Activated T-helper 1 cell treated with anti-CD3 and anti-CD28 coated beads, Interleukin-2, amount 50 U/mL, for 16 hours (primary cell): ENCODE measurements around the gene FGD3.
"Not testable (repeated sequence)": the region's sequence is repeated elsewhere in the genome, so short reads cannot be mapped to it uniquely, and the experiment has no call there.

Experiments used
- DNase-seq, 2 donors: peaks; one replicate each; pipeline ENCODE4 v3.0.0-alpha.2; 2020; ENCODE audit warnings: low read depth in 1 of 2, low spot score in 1 of 2

Gene FGD3

DNA sequence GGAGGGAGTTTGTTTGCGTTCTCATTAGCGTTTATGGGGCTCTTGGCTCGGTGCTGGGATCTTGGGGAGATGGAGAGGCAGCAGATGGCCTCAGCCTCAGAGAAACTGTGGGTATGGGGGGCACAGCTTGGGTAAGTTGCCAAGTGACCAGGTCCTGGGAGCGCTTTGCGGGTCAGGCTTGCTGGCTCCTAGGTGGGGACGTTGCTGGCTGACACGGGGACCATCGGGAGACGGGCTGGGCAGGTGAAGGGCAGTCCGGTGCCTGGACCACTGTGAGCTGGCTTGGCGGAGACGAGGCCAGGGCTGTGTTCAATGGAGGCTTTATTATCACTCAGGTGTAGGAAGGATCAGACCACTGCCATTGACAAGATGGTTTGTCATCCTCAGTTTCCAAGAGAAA, 30.0 kb downstream of the FGD3 start:
- no peak for DNase-seq

DNA sequence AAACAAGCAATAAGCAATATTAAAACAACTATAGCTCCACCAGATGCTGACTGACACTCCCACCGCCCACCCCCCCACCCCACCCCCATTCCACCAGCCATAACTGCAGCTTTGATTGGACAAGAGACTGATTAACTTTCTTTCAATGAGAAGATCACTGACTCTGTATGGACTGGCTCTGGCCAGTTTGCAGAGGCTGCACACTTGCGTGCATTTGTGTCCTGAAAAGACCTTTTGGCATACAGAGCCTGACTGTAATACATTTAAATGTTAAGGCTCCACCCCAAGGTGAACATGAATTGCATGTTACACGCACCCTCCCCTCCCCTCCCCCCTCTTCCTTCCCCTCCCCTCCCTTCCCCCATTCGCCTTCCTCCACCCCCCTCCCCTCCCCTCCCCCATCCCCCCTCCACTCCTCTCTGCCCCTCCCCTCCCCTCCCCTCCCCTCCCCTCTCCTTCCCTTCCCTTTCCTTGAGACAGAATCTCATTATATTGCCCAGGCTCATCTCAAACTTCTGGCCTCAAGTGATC, 31.1 kb downstream of the FGD3 start:
- no peak for DNase-seq

DNA sequence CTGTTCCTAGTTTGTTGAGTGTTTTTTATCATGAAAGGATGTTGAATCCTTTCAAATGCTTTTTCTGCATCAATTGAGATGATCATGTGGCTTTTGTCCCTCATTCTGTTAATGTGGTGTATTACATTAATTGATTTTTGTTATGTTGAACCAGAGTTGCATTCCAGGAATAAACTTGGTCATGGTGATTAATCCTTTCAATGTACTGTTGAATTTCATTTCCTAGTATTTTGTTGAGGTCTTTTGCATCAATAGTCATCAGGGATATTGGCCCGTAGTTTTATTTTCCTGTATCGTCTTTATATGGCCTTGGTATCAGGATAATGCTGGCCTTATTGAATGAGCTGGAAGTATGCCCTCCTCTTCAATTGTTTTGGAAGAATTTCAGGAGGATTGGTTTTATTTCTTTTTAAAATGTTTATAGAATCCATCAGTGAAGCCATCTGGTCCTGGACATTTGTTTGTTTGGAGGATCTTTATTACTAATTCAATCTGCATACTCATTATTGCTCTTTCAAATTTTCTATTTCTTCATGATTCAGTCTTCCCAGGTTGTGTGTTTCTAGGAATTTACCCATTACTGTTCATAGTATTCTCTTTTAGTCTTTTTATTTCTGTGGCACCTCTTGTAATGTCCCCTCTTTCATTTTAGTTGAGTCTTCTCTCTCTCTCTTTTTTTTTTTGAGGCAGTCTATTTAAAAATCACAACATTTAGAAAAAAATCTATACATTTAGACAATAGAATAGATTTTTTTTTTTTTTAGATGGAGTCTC, 32.1 kb downstream of the FGD3 start:
- DNase-seq = no peak

DNA sequence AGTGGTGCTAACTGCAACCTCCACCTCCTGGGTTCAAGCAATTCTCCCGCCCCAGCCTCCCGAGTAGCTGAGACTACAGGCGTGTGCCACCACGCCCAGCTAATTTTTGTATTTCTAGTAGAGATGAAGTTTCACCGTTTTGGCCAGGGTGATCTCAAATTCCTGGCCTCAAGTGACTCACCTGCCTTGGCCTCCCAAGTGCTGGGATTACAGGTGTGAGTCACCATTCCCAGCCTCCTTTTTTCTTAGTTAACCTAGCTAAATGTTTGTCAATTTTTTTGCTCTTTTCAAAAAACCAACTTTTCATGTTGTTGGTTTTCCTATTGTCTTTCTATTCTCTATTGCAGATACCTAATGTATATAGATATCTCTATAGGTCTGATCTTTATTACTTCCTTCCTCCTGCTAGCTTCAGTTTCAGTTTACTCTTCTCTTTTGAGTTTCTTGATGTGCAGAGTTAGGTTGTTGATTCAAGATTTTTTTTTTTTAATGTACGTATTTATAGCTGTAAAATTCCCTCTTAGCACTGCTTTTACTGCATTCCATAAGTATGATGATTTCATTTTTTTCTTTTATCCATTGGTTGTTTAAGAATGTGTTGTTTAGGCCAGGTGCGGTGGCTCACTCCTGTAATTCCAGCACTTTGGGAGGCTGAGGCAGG, 32.9 kb downstream of the FGD3 start:
- no peak for DNase-seq

DNA sequence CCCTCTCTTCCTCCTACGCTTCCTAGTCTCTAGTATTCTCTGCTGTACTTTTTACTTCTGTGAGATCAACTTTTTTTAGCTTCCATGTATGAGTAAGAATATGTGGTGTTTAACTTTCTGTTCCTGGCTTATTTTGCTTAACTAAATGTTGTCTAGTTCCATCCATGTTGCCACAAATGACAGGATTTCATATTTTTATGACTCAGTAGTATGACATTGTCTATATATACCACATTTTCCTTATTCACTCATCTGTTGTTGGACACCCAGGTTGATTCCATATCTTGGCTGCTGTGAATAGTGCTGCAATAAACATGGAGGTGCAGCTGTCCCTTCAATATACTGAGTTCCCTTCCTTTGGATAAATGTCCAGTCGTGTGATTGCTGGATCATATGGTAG, 34.8 kb downstream of the FGD3 start:
- DNase-seq = no peak

DNA sequence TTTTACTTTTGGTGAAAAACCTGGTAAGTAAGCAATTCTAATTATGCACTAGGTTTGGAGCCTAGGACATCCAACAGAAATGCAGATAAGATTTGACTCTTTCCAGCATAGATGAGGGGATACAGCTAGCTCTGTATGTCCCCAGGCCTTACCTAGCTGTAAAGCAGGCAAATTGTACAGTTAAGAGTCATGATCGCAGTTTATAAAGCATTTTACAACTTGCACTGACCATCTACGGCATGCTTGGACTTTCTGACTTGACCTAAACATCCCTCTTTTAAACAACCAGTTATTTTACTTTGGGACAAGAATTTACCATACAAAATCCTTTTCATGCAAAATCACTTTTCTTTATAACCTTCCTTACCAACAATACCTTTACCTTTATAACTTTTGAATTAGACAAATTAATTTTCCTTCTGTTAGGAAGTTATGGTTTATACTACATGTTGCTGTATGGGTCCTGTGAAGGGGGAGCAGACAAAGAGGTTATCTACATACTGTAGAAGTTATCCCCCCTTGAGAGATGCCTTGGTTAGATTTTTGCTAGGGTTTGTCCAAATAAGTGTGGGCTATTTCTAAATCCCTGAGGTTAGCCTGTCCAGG, 36.8 kb downstream of the FGD3 start:
- DNase-seq = no peak

DNA sequence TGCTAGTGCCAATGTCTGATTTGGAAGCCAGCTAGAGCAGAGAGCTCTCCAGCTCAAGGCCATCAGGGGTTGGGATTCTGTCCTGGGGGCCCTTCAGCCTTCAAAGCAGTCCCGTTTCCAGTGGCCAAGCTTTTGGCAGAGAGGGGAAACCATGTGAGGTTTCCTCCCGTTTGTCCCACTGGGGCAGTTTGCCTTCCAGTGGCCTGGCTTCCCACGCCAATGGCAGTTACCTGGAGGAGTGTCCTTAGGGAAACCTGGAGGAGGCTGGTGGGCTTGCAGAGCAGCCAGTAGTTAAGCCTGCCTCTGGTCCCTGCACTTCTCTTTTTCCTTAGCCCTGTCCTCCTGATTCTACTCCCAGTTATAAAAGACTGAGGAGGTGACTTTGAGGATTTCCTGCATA, 37.7 kb downstream of the FGD3 start:
- no peak for DNase-seq

DNA sequence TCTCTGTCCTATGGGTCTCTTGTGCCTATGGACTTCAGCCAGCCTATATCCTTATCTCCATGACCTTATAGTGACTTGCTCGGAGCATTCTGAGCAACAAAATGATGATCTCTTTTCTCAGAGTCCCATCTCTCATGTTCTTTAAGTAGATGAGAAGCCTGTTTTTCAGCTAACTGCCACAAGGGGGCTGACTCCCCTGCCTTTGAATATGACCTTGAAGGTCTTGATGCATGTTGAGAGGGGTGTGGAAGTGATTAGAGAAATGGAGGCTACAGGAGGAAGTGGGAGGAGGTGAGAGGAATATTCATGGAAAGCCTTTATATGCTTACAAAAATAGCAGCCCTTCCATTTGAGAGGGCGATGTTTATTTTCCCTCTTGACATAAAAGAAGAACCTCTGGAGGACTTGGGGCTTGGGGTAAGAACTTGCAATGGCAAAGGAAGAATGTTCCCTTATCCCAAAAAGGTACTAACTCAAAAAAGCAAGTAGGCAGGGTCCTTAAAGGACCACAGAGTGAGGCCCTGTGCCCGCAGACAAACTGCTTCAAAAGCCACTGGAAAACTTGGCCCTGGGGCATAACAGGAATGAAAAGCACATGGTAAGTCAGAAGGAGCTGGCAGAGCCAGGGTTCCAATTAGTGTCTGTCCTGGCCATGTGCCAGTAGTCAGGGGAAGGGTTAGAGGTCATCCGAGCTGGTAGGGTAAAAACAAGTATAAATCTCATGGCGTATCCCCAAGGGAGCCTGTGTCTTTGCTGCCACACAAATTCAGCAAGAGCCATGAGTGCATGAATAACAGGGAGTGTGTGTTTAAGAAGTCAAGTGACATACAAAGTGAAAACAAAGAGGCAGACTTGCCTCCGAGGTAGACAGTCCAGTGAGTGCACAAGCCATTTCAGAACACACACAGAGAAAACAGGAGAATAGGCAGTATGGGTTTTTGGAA, 39.1 kb downstream of the FGD3 start:
- DNase-seq = no peak

DNA sequence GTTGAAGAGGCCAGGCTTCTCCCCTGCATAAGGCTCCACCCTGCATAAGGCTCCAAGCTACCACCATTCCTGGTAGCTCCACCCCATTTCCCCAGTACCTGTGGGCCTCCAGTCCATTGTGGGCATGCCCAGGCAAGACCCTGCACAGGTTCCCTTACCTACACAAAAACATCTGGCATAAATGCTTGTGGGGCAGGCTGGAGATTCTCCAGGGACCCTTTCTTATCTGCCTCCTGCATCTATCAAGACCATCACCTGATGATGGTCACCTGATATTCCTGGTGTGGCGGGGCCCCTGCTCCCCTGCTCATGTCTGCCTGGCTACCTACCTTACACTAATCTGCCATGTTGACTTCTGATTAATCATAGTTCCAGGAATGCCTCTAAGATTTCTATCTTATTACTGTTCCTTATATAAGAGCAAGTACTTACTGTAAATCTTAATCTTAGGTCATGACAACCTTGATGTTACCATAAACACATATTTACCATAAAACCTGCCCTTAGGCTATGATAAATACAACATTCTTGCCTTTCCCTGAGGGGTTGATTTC, 41.0 kb downstream of the FGD3 start:
- DNase-seq = no peak

DNA sequence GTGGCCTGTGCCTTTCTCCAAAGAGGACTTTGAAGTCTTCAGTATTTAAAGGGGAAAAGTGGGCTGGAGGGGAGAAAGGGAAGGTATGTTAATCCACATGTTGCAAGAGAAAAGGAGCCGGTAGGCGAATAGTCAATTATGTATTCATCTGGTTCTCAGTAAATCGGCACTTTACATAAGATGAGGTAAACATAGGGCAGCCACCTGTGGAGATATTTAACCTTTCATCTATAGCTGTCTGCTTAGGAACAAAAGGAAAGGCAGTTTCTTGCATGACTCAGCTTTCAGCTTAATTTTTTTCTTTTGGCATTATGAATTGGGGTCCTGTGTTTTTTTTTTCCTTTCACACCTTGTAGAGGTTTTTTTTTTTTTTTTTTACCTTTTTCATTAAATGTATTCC, 42.2 kb downstream of the FGD3 start:
- no peak for DNase-seq

DNA sequence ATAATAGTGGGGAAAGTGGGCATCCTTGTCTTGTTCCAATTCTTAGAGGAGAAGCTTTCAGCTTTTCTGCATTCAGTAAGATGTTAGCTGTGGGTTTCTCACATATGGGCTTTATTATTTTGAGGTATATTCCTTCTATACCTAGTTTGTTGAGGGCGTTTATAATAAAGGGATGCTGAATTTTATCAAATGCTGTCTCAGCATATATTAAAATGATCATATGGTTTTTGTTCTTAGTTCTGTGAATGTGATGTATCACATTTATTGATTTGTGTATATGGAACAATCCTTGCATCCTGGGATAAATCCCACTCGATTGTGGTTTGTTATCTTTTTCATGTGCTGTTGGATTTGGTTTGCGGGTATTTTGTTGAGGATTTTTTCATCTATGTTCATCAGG, 43.1 kb downstream of the FGD3 start:
- no peak for DNase-seq

DNA sequence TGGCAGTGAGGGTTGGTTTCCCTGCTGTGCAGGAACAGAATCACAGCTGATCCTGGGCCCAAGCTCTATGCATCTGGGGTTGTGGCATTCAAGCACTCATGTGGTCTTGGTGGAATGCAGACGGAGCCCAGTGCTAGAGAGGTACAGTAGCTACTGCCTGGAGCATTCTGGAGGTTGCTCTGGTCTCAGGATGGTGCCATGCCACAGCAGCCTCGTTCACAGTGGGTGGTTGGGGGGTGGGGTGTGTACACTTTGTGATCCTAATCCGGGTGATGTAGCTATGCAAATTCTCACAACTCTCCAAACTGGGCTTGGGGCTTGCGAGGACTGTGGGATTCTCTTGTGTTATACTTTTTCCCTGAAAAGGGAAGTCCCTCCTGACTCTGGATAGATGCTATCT, 45.2 kb downstream of the FGD3 start:
- DNase-seq = no peak

DNA sequence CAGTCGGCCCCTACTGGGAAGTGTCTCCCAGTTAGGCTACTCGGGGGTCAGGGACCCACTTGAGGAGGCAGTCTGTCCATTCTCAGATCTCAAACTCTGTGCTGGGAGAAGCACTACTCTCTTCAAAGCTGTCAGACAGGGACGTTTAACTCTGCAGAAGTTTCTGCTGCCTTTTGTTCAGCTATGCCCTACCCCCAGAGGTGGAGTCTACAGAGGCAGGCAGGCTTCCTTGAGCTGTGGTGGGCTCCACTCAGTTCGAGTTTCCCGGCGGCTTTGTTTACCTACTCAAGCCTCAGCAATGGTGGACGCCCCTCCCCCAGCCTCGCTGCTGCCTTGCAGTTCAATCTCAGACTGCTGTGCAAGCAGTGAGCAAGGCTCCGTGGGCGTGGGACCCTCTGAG, 51.5 kb downstream of the FGD3 start:
- not testable (repeated sequence) for DNase-seq

DNA sequence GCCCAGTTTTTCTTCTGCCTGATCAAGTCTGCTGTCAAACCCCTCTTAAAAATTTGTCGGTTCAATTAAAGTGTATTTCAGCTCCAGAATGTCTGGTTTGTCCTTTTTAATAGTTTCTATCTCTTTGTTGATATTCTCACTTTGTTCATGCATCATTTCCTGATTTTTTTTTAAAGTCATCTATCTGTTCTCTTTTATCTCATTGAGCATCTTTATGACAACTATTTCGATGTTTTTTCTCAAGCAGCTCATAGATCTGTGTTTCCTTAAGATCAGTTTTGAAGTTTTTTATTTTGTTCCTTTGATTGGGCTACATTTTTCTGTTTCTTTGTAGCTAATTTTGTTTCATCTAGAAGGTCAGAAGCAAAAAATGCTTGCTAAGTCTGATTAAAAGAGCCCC, 53.7 kb downstream of the FGD3 start:
- no peak for DNase-seq

DNA sequence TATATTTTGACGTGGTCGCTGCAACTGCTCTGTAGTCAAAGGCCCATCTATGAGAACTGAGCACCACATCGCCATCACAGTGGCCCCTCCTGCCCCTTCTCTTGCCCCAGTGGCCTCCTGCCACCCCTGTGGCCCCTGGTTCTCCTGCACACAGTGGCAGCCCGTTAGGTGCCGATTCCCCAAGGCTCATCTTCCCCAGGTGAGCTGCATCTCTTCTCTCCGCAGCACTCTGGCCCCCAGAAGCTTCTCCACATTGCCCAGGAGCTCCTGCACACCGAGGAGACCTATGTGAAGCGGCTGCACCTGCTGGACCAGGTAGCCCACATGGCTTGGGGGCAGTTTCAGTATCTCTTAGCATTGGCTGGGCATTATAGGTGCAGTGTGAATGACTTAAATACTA, 55.4 kb downstream of the FGD3 start:
- DNase-seq = no peak

DNA sequence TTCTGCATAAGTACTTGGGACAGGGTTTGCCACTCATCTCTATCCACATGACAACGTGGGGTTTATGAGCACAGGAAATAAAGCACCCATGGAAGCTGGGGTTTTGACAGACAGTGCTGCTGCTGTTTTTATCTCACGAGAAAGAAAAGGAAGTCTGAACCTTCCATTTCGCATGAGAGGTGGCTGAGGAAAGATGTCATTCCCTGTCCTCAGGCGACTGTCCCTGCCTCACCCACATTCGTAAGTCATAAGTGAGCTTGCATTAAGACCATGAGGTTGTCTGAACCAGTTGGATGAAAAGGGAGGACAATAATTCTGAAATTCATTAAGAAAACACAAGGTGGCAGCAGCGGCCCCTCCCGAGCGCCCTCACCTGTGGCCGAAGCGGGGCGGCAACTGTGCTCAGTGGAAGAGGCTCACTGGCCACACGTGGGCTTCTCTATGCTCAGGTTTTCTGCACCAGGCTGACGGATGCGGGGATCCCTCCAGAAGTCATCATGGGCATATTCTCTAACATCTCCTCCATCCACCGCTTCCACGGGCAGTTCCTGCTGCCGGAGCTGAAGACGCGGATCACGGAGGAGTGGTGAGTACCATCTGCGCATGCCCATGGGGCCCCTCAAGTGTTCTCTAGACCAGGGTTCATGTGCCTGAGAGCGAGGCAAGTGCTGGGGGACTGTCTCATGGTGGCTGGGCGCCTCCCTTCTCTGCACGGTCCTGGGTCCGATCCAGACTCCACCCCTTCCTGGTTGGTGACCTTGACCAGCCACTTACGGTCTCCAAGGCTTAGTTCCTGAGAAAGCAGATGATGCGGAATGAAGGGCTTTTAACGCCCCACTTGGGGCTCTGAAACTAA, 56.5 kb downstream of the FGD3 start:
- peak in 1 of 2 donors; percentile 50 for DNase-seq

DNA sequence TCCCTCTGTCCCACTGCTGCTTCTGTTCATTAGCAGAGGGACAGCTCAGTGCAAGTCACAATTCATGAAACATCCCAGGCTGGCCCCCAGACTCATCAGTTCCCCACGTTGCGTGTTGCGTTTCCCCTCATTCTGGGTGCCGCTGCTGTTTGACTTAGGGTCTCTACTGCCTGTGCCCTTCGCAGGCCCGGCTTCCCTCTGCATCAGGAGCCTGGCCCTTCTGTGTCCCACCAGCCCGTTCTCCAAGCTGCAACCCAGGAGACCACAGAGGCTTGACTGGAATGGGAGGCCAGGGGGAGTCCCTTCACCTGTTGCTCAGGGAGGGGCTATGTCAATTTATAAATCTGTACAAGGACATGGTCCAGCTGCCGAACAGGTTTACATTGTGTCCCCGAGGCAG, 57.2 kb downstream of the FGD3 start:
- DNase-seq = no peak

DNA sequence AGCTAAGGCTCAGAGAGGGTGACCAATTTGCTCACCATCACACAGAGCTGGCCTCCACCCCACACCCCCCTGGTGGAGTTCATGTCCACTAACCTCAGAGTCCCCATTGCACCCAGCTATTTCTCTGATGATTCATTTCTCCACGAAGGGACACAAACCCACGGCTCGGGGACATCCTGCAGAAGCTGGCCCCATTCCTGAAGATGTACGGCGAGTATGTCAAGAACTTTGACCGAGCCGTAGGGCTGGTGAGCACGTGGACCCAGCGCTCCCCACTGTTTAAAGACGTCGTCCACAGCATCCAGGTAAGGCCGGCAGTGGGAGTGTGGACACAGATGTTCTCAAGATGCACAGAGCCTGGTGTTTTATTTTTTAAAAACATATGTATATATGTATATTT, 58.6 kb downstream of the FGD3 start:
- no peak for DNase-seq

DNA sequence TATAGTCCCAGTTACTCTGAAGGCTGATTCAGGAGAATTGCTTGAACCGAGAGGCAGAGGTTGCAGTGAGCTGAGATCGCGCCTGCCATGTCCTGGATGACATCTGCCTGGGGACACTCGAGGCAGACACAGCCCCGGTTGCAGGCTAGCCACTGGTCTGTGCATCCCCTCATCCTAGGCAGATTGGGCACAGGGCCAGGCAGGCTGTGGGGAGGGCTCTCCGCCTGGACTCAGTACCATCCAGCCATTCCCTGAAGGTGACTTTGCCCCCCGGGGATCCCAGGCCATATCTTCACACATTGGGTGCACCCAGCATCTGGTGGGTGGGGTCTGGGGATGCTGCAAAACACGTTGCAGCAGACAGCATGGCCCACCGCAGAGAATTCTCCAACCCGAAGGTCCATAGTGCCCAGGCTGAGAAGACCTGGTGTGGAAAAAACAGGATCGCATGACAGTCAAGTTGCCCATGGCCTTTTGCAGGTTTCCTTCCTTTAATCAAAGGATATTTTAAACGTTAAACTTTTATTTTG, 60.3 kb downstream of the FGD3 start:
- no peak for DNase-seq

DNA sequence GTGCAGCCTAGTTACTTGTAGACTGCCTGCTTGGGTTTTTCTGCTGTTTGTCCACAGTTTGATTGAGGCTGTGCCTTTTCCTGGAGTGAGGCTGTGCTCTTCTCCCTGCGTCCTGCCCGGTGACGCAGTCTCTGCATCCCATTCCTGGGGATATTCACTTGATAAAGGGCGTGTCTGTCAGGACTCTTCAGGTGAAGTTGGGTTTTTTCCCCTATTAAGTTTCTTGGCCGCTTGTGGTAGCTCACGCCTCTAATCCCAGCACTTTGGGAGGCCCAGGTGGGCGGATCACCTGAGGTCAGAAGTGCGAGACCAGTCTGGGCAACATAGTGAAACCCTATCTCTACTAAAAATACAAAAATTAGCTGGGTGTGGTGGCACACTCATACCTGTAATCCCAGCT, 61.1 kb downstream of the FGD3 start:
- DNase-seq = no peak
